ENCODE data around the gene SLC39A7. TPM values are rescaled to one million over a fixed set of nuclear protein-coding genes. Genes with fewer than 3 reads are reported as not detected.

SLC39A7 gene
- total RNA-seq, 2 donors from 2014 or later, result 80.1 to 132 TPM

DNA sequence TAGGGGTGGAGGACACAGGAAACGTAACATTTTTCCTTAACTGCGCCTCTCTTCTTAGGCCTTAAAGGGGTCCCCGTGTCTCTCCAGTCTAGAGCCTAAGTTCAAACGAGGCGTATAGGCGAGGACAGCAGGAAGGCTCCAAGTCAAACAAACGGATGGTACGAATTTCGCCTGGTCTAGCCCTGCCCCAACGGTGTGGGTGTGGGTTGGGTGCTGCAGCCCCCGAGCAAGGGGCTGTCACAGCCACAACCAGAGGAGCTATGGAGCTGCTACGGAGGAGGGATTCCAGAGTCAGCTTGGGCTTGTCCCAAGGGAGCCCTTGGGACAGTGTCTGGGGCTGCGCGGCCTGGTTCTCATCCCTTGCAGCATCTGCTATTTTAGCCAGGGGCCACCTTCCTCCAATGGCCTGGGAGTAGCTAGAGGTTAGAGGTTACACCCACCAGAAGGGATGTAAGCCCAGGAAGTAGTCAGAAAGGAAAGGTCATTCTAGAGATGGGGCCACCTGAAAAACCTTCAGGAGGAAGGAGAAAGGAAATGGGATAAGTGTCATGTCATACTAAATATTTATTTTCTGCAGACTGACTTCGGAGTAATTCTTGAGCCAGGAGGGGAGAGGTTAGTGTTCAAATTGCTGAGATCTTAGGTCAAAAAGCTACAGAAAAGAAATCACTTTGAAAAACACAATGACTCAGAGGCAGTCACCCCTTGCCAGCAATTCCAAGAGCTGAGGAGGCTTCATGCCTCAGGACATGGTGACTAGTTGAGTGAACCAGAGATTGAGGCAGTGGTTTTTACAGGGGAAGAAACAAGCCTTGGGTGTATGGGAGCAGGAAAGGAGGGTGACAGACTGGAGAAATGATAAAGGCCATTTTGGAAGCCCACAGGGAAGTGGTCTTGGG is 49.3 kb downstream of the SLC39A7 start:
- peak; percentile 35 for DNase-seq
- intact Hi-C loops (cut with DNase I), result loop anchor here (2.0 to 10.0 kb wide), 5 partner anchors 38 to 355 kb away; no protein-coding TSS in a partner anchor
- peak in 1 of 2 donors; percentile 0 for ATAC-seq

- no peak for ATAC-seq
- no peak for DNase-seq
- intact Hi-C loops (cut with DNase I), result no loop called here
Measured at GRCh38 chr6:33250731-33251130, 50.1 kb downstream of the SLC39A7 start.

DNA sequence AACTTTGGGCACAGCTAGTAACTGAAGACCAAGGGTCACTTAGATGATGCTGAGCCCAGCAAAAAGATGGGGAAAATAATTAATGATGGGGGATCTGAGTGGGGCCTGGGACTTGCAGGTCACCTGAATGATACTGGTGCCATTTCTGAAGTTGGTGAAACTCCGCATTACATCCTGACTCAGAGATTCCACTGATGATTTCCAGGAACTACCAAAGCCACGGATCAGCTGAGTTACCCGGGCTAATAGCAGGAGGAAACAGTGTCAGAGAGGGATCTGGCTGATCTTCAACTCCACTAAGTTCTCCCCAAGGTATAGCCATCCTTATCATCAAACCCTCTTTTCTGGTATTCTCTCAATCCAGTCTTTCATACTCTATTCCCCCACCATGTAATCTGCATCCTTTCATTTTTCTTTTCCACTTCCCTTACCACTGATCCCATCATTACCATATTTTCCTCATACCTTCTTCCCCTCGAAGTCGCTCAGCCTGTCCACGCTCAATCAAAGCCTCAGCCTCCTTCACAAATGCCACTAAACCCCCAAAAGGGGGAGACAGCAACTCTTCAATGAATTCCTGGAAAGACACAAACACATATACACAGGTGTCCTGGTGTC is 50.8 kb downstream of the SLC39A7 start:
- DNase-seq (no peak), ATAC-seq (no peak)
- intact Hi-C loops (cut with DNase I), result no loop called here

DNA sequence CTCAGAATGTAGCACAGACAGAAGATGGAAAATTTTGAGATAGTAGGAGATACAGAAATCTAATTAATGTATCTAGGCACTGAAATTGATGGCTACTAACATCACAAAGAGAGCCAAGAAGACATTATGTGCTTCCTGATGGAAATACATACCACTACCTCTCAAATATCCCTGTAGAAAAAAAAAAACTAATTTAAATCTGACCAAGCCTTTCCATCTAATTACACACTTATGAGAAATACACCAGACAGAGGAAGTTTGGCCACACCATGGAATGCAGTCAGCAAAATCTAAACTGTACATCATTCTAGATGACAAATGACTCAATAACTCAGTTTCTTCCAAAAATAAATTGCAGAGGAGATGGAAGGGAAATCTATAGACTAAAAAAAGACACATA is 52.1 kb downstream of the SLC39A7 start:
- intact Hi-C loops (cut with DNase I), result no loop called here
- ATAC-seq, result no peak

More for the DNA sequence above, 52.1 kb downstream of the SLC39A7 start:
- no peak for DNase-seq

Small RNAs within 50 kb of the gene (microRNA-seq; reads per million reads assigned to microRNA genes)
- gene MIR219A1, result 0.60 to 2.2 reads per million in 2 donors

Other genes starting within 250 kb of the SLC39A7 start
- 10 to 100 TPM; 20.5 to 38.8 TPM for gene HLA-DMA, start 247.8 kb upstream of the SLC39A7 start, total RNA-seq
- gene BRD2, start 232.3 kb upstream of the SLC39A7 start, total RNA-seq, result 10 to 100 TPM; 79.3 to 97.5 TPM
- gene HLA-DOA, start 191.3 kb upstream of the SLC39A7 start, total RNA-seq, result 1 to 10 TPM; 1.8 to 3.0 TPM
- 10 to 100 TPM; 50.5 to 54.1 TPM for gene HLA-DPA1, start 127.2 kb upstream of the SLC39A7 start, total RNA-seq
- 10 to 100 TPM; 47.8 to 53.8 TPM for gene HLA-DPB1, start 124.9 kb upstream of the SLC39A7 start, total RNA-seq
- 1 to 10 TPM in 1 of 2 donors, under 1 TPM in 1; 0.94 to 1.3 TPM for gene COL11A2, start 8.4 kb upstream of the SLC39A7 start, total RNA-seq
- gene RXRB, start 202 bp upstream of the SLC39A7 start, total RNA-seq, result 10 to 100 TPM; 32.5 to 39.5 TPM
- gene HSD17B8, start 3.8 kb downstream of the SLC39A7 start, total RNA-seq, result 10 to 100 TPM; 13.3 to 14.3 TPM
- 10 to 100 TPM; 29.7 to 30.0 TPM for gene RING1, start 7.6 kb downstream of the SLC39A7 start, total RNA-seq
- 10 to 100 TPM; 25.9 to 33.4 TPM for gene VPS52, start 71.0 kb downstream of the SLC39A7 start, total RNA-seq
- 1,000 to 10,000 TPM; 1,167 to 1,230 TPM for gene RPS18, start 71.2 kb downstream of the SLC39A7 start, total RNA-seq
- 1 to 10 TPM; 7.5 to 9.8 TPM for gene B3GALT4, start 76.3 kb downstream of the SLC39A7 start, total RNA-seq
- gene WDR46, start 88.4 kb downstream of the SLC39A7 start, total RNA-seq, result 10 to 100 TPM; 19.0 to 31.6 TPM
- 10 to 100 TPM; 43.9 to 47.5 TPM for gene PFDN6, start 88.7 kb downstream of the SLC39A7 start, total RNA-seq
- 10 to 100 TPM; 48.5 to 54.3 TPM for gene RGL2, start 98.1 kb downstream of the SLC39A7 start, total RNA-seq
- gene TAPBP, start 113.2 kb downstream of the SLC39A7 start, total RNA-seq, result 10 to 100 TPM; 74.0 to 80.9 TPM
- gene ZBTB22, start 116.9 kb downstream of the SLC39A7 start, total RNA-seq, result 10 to 100 TPM; 14.1 to 15.7 TPM
- gene DAXX, start 122.1 kb downstream of the SLC39A7 start, total RNA-seq, result 10 to 100 TPM; 16.2 to 22.5 TPM
- gene KIFC1, start 191.0 kb downstream of the SLC39A7 start, total RNA-seq, result 1 to 10 TPM in 1 of 2 donors, under 1 TPM in 1; 0.31 to 1.9 TPM
- gene PHF1, start 210.1 kb downstream of the SLC39A7 start, total RNA-seq, result 10 to 100 TPM; 49.5 to 58.3 TPM
- gene CUTA, start 217.2 kb downstream of the SLC39A7 start, total RNA-seq, result 100 to 1,000 TPM; 114 to 126 TPM
- gene SYNGAP1, start 219.2 kb downstream of the SLC39A7 start, total RNA-seq, result 1 to 10 TPM; 9.0 to 9.8 TPM

All from left cardiac atrium (tissue), 4 donors.